ENCODE results near the gene ADD1.

Gene ADD1

GRCh38 chr4:2837110-2837903, 6.3 kb upstream of the ADD1 start:
- no peak for DNase-seq

GRCh38 chr4:2837904-2838496, 5.6 kb upstream of the ADD1 start:
- DNase-seq: no peak

- DNase-seq: no peak
These were observed 4.6 kb upstream of the ADD1 start for GRCh38 chr4:2839060-2839459.

GRCh38 chr4:2842687-2843262, 869 bp upstream of the ADD1 start:
- DNase-seq: no peak

- DNase-seq: no peak
These were observed 419 bp downstream of the ADD1 start for GRCh38 chr4:2843941-2844584.

GRCh38 chr4:2846172-2846571, 2.5 kb downstream of the ADD1 start:
- DNase-seq: no peak

GRCh38 chr4:2847302-2847871, 3.7 kb downstream of the ADD1 start:
- no peak for DNase-seq

- DNase-seq: no peak
These were observed 4.8 kb downstream of the ADD1 start for GRCh38 chr4:2848449-2848848.

- no peak for DNase-seq
These were observed 5.9 kb downstream of the ADD1 start for GRCh38 chr4:2849267-2850152.

GRCh38 chr4:2850966-2851798, 7.5 kb downstream of the ADD1 start:
- DNase-seq: peak; percentile 41

- DNase-seq: no peak
These were observed 8.9 kb downstream of the ADD1 start for GRCh38 chr4:2852481-2852921.

GRCh38 chr4:2855584-2855983, 11.9 kb downstream of the ADD1 start:
- no peak for DNase-seq

- no peak for DNase-seq
These were observed 12.6 kb downstream of the ADD1 start for GRCh38 chr4:2856266-2856665.

- DNase-seq: no peak
These were observed 13.8 kb downstream of the ADD1 start for GRCh38 chr4:2857349-2857927.

GRCh38 chr4:2858451-2859217, 15.0 kb downstream of the ADD1 start:
- DNase-seq: no peak

GRCh38 chr4:2859514-2859913, 15.9 kb downstream of the ADD1 start:
- DNase-seq: no peak

- no peak for DNase-seq
These were observed 17.0 kb downstream of the ADD1 start for GRCh38 chr4:2860391-2861348.

GRCh38 chr4:2861631-2862436, 18.2 kb downstream of the ADD1 start:
- no peak for DNase-seq

All from kidney glomerular epithelial cell (primary cell).